DMS53 treated with DMSO at 0.1 percent for 48 hours (cell line): ENCODE measurements around the gene FARS2.

Experiments
- DNase-seq: peaks from one replicate; lab custom pipeline; 2025; ENCODE audit not compliant: unreplicated experiment; lab: John Stamatoyannopoulos, UW

Gene FARS2

DNA sequence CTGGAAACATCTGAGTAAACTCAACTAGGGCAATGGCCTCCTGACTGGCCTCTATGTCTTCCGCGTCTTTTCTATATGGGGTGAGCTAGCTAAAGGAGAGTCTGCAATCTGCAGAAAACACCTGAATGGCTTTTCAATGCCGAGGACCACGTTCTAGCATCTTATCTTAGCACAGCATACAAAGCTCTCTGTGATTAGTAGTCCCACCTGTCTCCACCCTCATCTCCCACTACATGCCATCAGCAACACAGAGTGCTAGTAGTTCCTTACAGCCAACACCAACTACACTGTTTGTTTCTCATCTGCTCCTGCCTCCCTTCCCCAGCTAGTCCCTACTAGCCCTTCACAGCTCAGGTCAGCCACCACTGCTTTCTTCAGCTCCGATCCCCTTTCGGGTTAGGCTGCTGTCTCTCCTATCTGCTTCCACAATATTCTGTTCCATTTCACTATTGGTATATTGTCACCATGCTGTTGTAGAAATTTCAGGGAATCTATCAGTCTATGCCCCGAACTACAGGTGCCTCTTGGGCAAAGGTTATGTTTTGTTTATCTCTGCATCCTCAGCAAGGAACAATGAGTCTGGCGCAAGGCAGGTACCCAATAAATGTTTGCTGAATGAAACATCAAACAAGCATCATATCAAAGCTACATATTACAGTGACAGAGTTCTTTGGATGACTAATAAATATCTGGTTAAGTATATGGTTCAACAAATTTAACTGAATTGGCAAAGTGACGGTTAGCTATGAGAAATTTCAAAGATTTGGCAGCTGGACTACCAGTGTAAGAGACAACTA lies 12.8 kb upstream of the FARS2 start:
- DNase-seq, result no peak

DNA sequence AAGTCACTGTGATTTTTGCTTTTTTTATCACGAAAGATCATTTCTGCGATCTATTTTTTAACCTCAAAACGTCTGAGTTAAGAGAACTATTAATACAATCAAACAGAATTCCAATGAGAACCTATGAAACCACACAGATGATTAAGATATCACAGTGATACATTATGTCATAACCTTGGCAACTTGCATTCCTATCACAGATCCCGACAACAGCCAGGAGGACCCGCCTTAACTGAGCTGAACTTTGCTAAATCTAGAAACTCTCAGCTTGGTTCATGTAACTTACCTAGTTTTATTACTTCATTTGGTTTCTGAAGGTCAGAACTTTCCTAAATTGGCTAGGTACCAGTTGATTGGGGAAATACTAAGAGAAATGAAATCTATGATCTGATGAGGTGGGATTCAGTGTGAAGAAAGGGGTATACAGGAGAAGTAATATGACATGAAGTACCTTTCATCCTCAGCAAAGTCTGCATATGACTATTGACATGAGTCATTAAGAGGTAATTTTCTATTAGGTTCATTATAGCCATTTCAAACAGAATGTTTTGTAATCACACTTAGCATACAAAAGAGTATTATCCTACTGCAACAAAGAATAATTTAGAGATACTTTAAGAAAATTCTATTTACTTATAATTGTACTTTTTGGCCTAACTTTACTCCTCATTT lies 11.7 kb upstream of the FARS2 start:
- DNase-seq, result no peak

DNA sequence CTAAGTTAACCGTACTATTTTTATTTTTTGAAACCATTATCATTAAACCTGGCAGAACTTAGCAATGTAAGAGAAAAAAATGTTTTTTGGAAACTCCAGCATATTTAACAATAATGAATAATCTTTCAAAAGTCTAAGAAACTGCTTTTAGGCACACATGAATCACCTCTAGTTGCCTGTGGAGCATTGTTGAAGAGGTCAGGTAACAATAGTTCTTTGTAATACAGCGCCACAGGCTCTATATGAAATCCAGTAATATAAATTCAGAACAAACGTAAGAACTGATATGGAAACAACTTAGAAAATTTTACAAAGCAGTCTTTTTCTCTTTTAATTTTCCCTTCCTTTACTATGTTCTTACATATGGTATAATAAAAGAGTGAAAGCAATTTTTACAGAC lies 10.9 kb upstream of the FARS2 start:
- no peak for DNase-seq

DNA sequence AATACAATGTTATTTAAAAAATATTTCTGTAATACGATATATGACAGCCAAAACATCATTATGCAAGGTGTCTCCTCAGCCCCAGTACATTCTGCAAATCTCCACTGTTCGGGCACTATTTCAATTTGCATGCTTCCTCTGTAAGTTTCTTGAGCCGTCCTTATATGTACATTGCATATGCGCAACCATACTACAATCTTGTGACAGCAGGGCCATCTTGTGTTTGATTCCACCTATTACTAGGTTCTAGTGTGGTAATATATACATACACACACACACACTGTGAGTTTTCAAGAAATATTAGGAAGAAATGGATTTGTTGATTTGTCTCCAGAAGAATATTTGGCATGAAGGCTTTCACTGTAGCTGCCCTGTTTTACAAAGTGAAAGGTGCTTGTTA lies 10.4 kb upstream of the FARS2 start:
- no peak for DNase-seq

DNA sequence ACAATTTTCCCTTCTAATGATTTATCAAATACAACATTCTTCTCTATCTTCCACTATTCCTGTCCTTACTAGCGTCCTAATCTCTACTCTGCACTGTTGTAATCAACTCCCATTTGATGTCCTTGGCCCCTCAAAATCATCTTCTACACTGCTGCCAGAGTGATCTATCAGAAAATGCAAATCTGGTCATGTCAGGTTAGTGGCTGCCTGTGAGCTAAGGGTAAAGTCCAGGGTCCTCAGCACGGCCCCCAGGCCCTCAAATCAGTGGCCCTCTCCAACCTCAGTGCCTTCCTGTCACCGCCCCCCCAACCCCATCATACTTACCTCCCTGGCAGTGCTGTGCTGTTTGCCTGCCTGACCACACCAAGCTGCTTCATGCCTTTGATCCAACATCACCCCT lies 4.4 kb upstream of the FARS2 start:
- no peak for DNase-seq

DNA sequence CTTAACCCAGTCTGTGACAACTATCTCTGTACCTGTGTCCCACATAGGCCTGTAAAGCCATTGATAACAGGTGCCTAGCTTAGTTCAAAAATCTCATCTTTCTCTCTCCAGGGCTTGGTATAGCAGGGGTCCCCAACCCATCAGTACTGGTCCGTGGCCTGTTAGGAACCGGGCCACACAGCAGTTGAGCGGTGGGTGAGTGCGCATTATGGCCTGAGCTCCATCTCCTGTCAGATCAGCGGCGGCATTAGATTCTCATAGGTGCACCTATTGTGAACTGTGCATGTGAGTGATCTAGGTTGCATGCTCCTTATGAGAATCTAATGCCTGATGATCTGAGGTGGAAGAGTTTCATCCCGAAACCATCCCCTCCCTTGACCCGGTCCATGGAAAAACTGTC lies 3.9 kb upstream of the FARS2 start:
- DNase-seq, result no peak

DNA sequence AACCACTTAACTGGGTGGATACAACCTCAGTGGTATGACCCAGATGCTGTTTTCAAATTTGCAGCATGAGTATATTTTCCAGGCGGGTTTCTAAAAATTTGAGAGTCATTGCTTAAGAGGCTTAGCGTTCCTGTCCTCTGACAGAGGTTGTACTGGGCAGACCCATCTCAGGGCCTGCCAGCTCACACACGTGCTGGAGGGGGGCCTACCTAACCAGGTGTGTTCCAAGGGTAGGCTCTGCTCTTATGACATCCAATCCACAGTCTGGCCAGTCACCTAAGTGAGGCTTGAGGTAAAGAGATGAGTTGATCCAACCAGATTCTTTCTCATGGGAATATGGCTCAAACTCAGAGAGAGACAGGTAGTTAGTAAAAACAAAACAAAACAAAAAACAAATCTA lies 1.9 kb upstream of the FARS2 start:
- no peak for DNase-seq

DNA sequence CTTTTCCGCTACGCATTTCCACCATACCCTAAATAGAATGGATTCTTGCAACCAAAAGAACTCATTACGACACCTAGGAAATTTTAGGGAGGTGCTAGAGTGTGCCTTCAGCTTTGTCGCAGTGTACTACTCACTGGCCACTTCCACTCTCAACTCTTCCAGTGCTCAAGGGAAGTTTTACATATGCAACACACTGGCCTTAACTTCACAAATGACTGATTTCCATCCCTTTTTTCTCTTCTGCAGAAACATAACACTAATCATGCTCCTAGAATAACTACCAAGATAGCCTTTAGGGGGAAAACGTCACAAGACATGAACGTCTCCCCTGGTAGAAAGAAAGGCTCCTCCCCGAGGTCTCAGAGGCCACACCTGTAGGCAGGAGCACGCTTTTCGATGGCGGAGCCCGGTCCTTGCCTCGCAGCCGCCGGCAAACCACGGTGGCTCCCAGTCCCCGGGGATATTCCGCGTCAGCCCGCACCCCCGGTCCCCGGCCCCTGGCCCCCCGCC lies 1.1 kb upstream of the FARS2 start:
- peak; percentile 50 for DNase-seq

DNA sequence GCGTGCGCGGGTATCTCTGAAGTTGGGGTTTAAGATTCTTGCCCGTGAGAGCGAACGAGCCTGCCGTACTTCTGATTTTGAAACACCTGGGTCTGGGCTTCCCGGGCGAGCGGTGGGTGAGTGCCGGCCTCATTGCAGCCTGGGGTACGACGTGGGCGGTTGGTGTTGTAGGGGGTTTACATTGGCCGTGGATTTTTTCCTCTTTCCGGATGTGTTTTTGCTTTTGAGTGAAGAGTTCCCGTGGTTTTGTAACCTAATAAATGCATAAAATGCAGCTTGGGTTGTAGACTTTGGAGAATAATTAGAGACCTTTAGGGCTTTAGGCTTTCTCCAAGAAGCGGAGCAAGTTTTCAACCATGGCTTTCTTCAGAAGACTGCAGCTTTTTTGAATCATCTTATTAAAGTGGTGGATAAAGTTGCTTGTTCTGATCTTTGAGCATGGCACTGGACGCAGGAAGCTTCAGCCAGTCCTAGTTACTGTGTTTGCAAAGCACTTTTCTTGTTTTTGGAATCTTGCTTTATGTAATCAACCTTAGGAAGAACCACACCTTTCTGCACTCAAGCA lies 314 bp downstream of the FARS2 start:
- peak; percentile 7 for DNase-seq

DNA sequence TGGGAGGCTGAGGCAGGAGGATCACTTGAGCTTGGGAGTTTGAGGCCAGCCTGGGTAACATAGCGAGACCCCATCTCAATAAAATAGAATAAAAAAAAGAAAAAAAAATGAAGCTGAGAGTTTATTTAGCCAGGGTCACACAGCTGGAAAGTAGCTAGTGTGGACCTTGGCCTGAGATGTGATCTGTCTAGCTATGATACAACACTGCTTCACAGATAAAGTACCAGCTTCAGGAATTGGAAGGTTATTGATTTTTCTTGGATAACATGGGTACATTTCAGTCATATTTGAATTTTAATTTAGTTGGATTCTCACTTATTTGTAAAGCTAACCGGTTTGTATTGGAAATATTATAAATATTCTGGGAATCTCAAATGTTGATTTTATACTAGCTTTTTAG lies 5.1 kb downstream of the FARS2 start:
- DNase-seq, result no peak

DNA sequence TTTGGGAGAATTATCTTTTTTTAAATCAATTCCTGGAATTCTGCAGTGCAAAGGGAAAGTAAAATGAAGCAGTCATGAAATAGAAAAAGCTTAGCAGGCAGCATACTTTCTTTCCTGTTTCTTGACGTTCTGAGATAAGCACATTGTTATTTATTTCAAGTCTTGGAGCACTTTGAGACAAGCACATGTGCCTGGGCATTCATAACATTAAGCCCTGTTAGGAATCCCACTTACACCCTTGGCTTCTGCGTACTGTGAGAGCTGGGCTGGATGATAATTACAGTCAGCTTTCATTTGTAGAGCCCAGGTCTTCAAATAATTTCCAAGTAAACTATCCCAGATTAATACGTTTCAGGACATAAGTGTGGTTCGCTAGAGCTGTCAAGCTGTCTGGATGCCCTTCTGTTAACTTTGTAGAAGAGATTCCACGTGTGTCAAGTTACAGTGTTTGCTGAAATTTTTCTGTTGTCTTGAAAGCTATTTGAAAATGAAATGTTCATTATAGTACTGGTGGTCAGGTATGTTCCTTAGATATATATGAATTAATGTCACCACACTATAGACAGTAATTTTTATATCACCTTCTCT lies 8.9 kb downstream of the FARS2 start:
- DNase-seq, result no peak

DNA sequence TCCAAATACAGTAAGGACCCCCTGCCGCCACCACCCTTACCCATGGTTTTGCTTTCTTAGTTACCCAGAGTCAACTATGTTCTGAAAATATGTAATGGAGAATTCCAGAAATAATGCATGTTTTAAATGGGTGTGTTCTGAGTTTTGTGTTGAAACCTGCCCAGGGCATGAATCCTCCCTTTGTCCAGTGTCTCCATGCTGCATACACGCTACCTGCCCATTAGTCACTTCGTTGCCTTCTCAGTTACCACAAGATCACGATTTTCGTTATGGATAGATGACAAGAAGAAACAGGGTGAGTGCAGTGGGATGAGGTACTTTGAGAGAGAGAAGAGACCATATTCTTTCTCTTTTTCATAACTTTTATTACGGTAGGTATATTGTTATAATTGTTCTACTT lies 10.6 kb downstream of the FARS2 start:
- DNase-seq, result no peak

DNA sequence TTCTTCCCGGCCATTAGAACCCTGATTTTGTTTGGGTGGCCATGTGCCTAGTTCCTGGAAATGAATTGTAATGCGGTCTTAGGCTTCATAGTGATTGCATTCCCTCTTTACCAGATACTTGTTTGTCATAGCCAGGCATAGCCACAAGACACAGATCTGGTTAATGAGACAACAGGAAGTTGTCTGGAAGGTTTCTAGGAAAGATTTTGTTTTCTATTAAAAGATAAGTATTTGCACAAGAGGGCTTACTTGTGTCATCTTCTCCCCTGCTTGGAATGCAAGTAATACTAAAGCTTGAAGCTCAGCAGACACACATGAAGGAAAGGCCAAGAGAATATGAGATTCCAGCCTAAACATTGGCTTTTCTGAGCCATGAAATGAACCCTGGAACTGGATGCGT lies 12.9 kb downstream of the FARS2 start:
- no peak for DNase-seq

DNA sequence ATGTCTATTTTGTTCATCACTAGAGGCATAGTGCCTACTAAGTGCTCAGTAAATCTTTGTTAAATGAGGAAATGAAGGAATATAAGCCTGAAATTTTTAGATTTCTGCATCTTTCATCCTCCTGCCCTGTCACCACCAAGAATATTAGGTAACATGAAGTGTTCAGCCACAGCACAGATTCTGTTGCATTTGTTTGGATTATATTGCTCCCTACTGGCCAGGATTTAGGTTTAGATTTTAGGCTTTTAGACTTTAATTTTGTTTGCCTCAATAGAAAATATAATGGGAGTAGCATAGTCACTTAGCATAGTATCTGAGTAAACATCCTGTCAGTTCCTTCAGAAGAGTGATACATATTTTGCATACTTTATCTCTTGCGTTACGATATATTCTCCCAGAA lies 14.2 kb downstream of the FARS2 start:
- DNase-seq, result no peak

DNA sequence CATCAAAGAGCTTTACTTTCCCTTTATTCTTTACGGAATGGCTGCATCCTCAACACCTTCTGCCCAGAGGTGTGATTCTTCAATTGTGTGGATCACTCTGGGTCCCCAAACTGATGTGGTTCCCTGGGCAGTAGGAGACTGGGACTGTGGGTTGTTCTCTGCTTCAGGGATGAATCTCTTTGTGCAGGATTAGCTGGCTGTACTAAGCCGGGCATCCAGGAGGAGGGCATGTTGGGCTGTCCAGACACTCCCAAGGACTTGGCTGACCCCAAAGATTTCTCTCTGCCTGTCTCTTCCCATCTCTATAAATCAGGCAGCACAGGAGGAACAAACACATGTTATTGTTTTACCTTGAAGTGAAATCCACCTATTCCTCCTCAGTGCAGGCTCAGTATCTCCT lies 15.3 kb downstream of the FARS2 start:
- DNase-seq, result no peak

DNA sequence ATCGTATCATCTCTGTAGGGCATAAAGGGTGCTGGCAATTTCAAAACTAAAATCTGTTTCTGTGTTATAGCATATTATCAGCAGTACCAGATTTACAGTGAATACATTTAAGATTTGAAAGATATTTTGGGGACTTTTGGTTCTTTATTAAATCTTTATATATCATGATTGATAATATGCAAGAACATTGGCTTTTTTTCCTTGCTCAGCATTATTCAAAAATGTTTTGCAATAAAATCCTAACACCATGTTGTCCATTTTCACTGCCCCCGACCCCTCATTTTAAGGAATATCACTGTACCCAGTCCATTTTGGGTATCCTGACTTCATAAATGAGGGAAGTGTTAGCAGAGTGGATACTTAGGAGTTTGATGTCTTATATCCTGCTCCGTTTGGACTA lies 16.3 kb downstream of the FARS2 start:
- DNase-seq, result no peak

DNA sequence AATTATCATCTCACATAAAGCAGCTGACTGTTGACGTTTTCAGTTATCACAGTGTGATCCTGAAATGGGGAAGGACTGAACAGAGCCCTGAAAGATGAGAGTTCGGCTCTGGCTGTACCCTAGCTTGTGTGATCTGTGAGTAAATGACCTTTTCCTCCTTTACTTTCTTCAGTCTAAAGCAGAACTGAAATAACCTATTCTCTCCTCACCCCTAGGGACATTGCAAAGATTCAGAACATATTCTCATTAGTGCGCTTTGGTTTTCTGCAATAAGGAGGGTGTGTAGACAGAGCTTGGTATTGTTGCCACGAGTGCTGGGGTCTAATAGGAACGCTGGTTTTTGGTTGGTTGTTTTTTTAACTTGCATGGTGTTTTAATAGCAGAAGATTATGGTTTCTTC lies 16.7 kb downstream of the FARS2 start:
- DNase-seq, result no peak

DNA sequence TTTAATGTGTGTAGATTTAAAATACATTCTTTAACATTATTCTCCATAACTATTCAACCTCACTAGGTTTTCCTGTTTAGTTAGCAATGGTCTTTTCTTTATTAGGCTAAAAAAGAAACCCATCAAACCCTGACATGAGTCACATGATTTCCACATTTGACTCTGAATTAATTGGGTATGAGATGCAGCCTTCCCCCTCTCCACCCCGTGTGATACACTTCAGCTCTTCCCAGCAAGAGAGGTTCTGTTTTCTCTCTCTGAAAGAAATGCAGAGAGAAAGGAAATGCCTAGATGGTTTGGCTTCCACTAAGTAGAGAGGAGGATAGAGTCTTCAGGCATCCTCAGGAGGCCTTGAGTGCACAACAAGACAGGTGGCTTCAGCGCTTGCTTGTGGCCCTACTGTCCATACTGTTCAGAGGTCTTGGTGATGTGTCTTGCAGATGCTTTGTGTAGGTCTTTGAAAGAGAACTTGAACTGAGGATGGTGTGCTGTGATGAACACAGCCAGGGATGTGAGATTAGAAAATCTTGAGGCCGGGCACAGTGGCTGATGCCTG lies 17.3 kb downstream of the FARS2 start:
- no peak for DNase-seq

DNA sequence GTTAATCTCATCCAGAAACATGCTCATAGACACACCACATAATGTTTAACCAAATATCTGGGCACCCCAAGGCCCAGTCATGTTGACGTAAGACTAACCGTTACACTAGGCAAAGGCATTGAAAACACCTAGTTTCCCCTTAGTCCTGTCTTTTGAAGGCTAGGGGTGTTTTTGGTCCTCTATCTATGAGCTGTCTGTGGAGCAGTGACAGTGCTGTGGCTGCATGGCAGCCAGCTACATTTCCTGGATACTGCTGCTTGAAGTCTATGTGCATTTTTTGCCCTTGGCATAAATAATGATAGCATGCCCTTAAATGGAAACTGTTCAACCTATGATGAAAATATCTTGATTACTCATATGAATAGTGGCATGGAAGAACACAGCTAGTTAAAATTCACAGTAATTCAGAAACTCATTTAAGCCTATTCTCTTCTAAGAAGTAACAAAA lies 18.6 kb downstream of the FARS2 start:
- no peak for DNase-seq

DNA sequence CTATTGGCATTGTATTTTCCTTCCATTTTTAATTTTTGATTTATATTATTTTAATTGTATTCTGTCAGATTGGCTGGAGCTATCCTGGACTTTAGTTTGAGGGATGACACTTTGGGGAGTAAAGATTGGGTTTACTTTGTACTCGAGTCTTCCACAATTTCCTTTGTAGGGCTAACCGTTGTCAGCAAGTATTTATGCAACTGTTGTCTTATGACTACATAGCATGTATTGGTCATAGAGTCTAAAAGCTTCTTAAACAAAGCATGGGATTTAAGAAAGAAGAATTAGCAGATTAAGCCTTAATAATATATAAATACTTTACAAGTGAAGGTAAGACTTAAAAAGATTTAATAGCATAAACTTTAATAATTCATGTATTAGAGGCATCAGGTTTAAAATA lies 19.6 kb downstream of the FARS2 start:
- no peak for DNase-seq

DNA sequence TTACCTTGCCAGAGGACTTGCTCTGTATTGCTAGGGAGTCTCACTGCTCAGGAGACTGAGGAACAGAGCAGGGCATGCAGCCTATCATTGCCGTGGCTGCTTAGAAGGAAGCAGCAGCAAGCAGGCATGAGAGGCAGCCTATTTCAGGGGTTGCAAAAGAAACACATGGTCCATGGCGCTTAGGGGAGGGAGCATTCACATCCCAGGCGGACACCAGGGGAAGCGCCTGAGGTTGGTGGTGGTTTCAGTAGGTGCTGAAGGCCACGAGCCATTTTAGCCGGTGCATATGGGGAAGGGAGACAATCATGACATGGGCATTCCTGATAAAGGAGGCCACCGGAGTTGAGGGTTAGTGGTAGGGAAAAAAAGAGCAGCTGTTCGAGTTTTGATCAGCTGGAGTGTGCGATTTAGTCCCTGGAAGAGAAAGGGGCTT lies 20.9 kb downstream of the FARS2 start:
- DNase-seq, result no peak

DNA sequence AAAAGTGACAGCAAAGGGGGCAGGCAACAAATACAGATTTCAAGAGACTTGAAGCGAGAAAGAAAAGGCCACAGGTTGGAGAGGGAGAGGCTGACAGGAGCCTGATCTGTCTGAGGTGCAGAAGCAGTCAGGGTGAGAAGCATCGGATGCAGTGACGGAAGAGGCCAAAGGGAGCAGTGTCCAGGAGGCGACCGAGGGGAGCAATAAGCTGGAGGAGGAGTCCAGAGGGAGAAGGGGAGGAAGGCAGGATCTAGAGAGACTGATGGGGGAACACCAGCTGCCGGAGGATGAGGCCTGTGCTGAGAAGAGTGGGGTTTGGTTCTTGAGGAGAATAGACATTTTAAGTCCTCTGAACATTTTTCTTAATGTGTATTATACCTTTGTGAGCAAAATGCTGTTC lies 23.8 kb downstream of the FARS2 start:
- DNase-seq, result no peak
